Measurements from ENCODE around the gene BPTF. TPM values are rescaled to one million over a fixed set of nuclear protein-coding genes. Genes with fewer than 3 reads are reported as not detected.
"Not testable (repeated sequence)": the region's sequence is repeated elsewhere in the genome, so short reads cannot be mapped to it uniquely, and the experiment has no call there.

BPTF gene
- polyA plus RNA-seq, 1 donor, result 145 TPM

DNA sequence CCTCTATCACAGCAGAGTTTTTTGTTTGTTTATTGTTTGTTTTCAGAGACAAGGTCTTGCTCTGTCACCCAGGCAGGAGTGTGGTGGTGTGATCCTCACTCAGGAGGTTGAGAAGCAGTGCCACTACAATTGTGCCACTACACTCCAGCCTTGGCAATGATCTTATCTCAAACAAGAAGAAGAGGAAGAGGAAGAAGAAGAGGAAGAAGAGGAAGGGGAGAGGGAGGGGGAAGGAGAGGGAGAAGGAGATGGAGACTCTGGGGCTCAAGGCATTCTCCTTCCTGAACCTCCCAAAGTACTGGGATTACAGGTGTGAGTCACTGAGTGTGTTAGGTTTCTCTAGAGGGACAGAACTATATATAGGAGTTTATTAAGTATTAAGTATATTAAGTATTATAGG is 188.1 kb downstream of the BPTF start:
- no peak for DNase-seq

DNA sequence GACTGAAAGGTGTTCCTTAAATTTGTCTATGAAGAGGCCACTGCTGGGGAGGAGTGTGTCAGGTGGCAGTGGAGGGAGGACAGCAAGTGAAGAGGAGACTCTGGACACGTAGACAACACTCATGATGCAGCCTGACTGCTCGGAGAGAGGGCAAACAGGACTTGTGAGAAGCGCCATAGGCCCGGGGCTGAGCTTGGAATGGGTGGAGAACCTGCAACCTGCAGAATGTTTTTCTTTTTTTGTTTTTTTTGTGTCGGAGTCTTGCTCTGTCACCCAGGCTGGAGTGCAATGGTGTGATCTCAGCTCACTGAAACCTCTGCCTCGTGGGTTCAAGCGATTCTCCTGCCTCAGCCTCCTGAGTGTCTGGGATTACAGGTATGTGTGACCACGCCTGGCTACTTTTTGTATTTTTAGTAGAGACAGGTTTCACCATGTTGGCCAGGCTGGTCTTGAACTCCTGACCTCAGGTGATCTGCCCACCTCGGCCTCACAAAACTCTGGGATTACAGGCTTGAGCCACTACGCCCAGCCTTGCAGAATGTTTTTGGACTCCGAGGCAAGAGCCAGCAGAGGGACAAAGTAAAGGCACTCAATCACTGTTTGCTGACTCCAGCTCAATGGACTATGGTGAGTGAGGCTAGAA is 189.9 kb downstream of the BPTF start:
- no peak for DNase-seq

DNA sequence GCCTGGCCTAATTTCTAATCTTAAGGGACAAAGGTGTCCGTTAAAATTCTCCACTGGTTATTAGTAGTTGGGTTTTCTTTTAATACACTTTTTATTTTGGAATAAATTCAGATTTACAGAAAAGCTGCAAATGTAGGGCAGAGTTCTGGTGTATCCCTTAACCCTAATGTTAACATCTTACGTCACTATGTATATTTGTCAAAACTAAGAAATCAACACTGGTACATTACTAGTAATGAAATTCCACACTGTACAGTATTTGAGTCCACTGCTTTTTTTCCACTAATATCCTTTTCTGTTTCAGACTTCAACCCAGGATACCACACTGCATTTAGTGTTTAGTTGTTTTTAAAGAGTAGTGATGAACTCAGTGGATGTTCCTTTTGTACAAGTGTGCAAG is 191.5 kb downstream of the BPTF start:
- no peak for DNase-seq

DNA sequence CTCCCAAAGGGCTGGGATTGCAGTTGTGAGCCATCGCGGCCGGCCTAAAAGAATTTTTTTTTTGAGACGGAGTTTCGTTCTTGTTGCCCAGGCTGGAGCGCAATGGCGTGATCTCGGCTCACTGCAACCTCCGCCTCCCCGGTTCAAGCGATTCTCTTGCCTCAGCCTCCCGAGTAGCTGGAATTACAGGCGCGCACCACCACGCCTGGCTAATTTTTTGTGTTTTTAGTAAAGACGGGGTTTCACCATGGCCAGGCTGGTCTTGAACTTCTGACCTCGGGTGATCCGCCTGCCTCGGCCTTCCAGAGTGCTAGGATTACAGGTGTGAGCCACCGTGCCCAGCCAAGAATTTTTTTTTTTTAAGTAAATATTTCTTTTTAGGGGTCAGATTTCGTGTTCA is 193.2 kb downstream of the BPTF start:
- DNase-seq, result not testable (repeated sequence)

DNA sequence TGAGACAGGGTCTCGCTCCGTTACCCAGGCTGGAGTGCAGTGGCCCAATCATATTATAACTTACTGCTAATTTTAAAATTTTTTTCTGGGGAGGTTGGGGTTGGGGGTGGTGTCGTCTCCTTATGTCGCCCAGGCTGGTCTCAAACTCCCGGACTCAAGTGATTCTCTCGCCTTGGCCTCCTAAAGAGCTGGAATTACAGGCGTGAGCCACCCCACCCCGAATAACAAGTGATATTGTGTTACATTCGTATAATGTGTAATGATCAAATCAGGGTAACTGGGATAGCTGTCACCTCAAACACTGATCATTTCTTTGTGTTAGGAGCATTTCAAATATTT is 194.0 kb downstream of the BPTF start:
- DNase-seq, result no peak

DNA sequence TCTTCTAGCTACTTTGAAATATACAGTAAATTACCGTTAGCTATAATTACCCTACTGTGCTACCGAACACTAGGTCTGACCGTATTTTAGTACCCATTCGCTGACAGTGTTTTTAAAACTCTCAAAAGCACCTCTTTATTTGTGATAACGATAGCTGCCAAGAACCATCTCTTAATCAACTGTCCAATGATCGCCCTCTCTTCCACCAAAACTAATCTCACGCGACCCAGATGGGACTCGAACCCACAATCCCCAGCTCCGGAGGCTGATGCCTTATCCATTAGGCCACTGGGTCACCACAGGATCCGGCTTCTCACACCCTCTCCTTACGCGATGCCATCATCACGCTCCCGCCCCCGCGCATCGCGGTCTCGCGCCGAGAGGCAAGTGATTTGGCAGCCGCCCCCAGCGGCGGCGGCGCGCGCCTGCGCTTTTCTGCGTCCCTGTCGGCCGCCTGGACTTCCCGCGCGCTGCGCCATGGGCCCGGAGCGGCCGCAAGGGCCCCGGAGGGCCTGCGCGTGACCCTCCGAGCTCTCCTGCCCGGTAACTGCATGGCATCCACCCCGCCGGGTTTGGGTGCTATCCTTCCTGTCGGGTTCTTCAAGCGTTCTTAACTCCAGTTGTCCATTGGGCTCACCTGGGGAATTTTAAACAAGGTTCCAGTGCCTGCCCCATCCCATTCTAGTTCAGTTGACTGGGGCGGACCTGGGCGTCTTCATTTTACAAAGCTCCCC is 194.5 kb downstream of the BPTF start:
- DNase-seq, result peak; percentile 96

DNA sequence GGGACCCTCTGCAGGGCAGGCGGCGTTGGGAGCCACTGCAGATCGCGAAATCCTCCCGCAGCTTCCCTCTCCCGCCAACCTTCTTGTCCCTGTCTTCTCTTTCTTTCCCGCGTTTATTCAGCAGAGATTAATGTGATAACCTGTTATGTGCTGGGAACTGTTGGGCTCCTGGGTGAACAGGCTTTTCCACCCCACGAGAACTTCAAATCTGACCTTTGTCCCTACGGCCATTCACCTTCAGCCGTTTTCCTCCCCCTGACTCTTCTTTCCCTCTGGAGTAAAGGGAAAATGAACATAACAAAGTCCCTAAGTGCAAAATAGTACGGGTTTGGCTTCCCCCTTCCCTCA is 195.1 kb downstream of the BPTF start:
- DNase-seq, result no peak

DNA sequence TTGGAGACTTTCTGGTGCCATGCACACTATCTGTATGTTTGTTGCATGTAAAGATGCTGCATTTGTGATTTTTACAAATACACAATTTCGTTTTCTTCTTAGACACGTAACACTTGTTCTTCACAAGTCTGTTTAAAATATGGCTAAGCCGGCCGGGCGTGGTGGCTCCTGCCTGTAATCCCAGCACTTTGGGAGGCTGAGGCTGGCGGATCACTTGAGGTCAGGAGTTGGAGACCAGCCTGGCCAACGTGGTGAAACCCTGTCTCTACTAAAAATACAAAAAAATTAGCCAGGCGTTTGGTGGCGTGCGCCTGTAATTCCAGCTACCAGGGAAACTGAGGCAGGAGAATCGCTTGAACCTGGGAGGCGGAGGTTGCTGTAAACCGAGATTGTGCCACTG is 195.5 kb downstream of the BPTF start:
- not testable (repeated sequence) for DNase-seq

DNA sequence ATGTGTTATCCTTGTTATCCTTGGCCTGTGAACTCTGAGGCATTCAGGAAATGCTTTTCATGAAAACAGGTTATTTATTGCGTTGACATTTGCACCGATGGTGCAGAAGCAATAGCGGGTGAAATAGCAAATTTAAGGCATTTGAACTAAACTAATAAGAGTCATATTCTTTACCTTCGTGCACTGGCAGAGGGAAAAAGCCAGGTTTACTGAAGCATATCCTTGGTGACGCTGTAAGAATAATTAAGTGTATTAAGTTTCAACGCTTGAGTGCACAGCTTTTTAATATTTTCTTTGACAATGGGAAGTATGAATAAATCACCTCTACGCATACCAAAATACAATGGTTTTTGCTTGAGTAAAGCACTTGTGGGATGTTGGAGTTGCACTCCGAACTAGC is 196.7 kb downstream of the BPTF start:
- no peak for DNase-seq

DNA sequence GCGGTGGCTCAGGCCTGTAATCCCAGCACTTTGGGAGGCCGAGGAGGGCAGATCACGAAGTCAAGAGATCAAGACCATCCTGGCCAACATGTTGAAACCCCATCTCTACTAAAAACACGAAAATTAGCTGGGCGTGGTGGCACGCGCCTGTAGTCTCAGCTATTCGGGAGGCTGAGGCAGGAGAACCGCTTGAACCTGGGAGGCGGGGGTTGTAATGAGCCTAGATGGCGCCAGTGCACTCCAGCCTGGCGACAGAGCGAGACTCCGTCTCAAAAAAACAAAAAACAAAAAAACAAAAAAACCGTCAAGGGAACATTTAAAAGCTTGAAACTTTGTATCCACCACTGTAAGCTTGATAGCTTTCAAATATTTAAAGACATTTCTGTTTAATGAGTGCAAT is 197.2 kb downstream of the BPTF start:
- not testable (repeated sequence) for DNase-seq

DNA sequence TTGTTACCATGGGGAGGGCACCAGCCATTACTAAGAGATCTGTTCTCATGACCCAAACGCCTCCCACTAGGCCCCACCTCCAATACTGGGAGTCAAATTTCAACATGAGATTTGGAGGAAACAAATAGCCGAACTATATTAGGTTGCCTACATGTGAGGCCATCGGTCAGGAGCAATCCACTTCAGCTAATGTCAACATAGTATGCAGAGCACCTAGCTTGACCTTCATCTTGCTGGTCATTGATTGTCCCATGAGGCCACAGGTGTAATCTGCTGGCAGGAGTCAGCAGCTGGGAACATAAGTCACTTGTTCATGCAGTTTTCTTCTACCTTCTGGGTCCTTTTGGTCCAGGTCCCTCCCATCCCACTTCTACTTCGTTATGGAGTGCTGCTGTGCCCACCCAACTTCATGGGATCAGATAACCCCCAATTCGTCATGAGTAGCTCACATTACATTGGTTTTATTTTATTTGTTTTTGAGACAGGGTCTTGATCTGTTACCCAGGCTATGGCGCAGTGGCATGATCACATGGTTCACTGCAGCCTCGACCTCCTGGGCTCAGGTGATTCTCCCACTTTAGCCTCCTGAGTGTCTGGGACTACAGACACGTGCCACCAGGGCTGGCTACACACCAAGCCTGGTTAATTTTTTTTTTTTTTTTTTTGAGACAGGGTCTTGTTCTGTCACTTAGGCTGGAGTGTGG is 204.4 kb downstream of the BPTF start:
- peak; percentile 22 for DNase-seq

Other genes with a start within 250 kb of the BPTF start
- 109 TPM for gene NOL11, start 107.6 kb upstream of the BPTF start, polyA plus RNA-seq (ENCODE audit: insufficient read length)
- 17.6 TPM for gene C17orf58, start 171.0 kb downstream of the BPTF start, polyA plus RNA-seq (ENCODE audit: insufficient read length)
- gene KPNA2, start 210.2 kb downstream of the BPTF start, polyA plus RNA-seq (ENCODE audit: insufficient read length), result 152 TPM

Data from left kidney (tissue), 2 donors.